WI38 (cell line): ENCODE results near the gene OPCML.

Source experiments
- H3K4me3 ChIP-seq: 2 replicates; pipeline ENCODE4 v1.5.1; 2011; ENCODE audit warnings: low read depth, mild to moderate bottlenecking, control low read depth, low read length
- TF ChIP-seq, protein P1 (sequence below): IDR thresholded peaks from 2 replicates; pipeline ENCODE4 v1.5.1; 2012; ENCODE audit warnings: low read depth, mild to moderate bottlenecking, control low read depth, low read length

Gene OPCML

DNA sequence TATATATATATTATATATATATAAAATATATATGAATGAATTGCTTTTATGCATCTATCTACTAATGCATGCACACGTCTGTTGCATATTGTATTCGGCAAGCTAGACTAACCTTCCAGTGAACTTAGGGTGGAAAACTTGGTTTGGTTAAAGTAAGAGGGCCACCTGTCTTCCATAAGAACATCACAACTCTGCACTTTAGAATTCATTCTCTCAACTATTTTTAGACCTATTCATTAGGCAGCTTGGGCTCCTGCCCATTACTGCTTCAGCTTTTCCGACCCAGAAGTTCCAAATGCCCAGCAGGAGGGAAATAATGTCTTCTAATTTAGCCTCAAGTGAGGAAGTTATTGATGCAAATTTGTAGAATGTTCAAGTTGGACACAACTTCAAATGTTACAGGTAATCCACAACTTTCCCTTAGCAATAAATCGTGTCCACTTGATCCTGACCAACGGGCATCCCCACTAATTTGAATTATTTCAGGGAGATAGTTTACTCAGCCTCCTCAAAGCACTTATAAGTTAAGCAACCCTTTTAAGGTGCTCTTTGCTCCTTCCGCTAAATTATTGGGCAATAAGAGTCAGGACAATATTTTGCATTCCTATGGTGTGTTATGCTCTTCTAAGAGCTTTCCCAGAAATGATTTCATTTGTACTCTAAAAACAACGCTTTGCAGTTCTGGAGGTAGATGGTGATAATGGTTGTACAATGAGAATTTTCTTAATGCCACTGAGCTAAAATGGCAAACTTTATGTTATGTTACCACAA is 132.3 kb downstream of the OPCML start:
- TF ChIP-seq, protein P1, sequence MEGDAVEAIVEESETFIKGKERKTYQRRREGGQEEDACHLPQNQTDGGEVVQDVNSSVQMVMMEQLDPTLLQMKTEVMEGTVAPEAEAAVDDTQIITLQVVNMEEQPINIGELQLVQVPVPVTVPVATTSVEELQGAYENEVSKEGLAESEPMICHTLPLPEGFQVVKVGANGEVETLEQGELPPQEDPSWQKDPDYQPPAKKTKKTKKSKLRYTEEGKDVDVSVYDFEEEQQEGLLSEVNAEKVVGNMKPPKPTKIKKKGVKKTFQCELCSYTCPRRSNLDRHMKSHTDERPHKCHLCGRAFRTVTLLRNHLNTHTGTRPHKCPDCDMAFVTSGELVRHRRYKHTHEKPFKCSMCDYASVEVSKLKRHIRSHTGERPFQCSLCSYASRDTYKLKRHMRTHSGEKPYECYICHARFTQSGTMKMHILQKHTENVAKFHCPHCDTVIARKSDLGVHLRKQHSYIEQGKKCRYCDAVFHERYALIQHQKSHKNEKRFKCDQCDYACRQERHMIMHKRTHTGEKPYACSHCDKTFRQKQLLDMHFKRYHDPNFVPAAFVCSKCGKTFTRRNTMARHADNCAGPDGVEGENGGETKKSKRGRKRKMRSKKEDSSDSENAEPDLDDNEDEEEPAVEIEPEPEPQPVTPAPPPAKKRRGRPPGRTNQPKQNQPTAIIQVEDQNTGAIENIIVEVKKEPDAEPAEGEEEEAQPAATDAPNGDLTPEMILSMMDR = no peak
- no peak overlapping the region for H3K4me3 ChIP-seq

DNA sequence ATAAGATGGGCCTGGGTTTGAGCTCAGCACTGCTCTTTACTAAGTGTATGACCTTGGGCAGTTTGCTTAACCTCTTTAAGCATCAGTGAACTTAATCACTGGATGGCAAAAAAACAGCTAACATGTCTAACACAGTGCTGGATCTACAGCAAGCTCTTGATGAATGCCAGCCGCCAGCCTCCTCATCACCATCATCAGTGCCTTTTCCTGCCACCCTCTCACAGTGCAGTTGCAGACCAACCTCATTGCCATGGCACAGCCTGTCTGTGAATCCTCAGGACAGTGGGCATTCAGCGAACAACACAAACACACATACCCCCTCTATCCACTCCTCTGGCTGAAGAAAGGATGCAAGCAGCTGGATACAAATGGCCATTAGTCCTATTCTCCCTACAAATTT is 133.0 kb downstream of the OPCML start:
- TF ChIP-seq, protein P1 = no peak
- no peak overlapping the region for H3K4me3 ChIP-seq

DNA sequence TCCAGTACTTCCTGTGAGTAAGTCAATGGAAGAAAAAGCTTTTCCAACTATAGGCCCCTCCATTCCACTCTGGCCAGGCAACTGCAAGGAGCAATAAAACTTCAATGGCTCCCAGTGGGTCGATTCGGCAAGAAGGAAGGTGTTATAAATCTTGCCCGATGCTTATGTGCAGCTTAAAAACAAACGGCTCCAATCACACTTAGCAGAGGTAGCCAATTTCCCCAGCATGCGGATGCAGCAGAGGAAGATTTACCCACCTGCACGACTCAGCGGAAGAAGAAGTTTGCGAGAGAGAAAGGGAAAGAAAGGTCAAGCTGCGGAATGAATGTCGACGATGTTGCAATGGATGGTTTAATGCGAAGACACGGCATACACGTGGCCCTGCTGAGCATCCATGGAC is 141.5 kb downstream of the OPCML start:
- TF ChIP-seq, protein P1 = no peak
- no peak overlapping the region for H3K4me3 ChIP-seq

DNA sequence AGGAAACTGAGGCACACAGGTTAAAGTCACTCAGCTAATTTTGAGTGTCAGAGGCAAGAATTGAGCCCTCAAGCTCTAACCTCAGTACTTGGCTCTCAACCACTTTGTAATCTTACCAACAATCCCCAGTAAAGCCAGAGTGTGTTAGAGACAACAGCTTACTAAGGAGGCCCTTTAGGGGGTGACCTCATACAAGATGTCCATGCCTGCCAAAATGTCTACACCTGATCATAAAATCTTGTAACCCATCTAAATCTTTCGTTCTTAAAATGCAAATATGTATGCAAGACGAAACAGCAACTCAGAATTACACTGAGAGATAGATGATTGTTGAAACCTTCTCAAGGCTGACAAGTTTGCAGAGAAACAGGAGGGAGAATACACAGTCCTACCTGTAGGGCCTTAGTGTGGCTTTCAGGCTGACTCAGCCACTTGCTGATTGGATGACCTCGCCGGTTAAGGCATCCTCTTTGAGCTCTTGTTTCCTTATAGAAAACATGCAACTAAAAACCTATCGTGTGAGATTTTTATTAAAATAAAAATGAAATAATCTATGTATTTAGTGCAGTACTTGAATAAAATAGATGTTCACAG is 143.2 kb downstream of the OPCML start:
- TF ChIP-seq, protein P1 = no peak
- H3K4me3 ChIP-seq = no peak overlapping the region

DNA sequence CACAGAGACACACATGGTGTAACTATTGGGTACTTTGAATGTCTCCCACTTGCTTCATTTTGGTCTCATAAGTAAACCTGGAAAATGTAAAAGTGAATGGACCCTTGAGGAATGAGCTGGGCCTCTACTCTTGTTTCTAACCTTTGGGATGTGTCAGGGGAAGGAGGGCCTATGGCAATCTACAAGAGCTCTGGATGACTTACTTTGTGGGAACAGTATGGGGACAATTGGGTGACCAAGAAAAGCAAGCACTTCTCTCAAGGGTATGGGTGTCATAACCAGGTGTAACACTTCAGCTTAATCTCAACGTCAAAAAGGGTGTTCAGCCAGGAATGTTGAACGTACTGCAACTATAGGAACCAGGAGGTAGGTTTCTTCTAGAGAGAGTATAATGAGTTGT is 144.0 kb downstream of the OPCML start:
- no peak overlapping the region for H3K4me3 ChIP-seq
- TF ChIP-seq, protein P1 = no peak

DNA sequence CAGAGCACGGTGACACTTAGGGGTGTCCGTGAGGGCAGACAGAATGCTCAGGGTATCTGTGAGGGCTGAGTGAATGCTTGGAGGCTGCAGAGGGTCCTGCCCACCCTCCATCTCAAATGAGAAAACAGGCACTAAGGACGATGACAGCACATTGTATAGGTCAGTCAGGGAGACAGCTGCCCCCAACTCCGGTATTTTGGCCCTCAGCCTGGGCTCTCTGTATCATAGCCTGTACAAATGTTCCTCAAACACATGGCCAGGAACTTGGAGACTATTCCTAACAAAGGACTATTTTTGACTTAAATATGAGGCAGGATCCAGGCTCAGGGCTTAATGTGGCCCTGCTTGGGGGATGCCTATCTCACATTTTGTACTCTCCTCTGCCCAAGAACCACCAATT is 145.4 kb downstream of the OPCML start:
- H3K4me3 ChIP-seq = no peak overlapping the region
- TF ChIP-seq, protein P1 = no peak

DNA sequence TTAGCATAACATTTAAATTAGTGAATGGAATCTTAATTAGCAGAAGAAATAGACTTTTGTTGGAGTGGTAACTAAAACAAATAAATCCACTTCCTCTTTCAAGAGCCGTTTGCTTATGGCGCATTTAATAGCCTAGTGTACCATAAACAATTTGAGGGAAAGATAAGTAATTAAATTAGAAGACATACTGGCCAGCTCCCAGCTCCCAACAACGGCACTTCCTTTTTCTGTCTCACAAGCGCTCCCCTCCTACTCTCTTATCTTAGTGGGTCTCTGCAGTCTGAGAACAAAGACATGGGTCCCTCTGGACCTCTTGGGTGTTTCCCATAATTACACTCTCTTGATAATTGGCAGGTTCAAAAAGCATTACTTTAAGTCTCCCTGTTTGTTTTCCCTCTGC is 146.0 kb downstream of the OPCML start:
- TF ChIP-seq, protein P1 = no peak
- H3K4me3 ChIP-seq = no peak overlapping the region
